K562 (cell line): ENCODE measurements around the gene ZNF554. TPM values are rescaled to one million over a fixed set of nuclear protein-coding genes. Genes with fewer than 3 reads are reported as not detected.
"Not testable (repeated sequence)": the region's sequence is repeated elsewhere in the genome, so short reads cannot be mapped to it uniquely, and the experiment has no call there.

Experiments
- ATAC-seq: fragments of 200-7000 bp; cut with Tn5 transposase; 3 replicates; pipeline ENCODE4 v1.9.1; 2020; ENCODE audit warnings: moderate library complexity
- BruUV-seq: library from RNA; stranded (reverse); fragments of 400-500 nt; replicated peaks from 2 replicates; lab custom pipeline; 2021; lab: Mats Ljungman, UMichigan
- CTCF ChIA-PET: fragments of 300-600 bp; formaldehyde crosslinking; extraction: SDS; loops from one replicate; lab custom pipeline; 2021; ENCODE audit warnings: low intra/inter-chr PET ratio; lab: Yijun Ruan, JAX
- POLR2A ChIA-PET: fragments of 300-600, 350-650 bp; sonication (Branson Sonifier 250); formaldehyde crosslinking; extraction: SDS; loops from one replicate; lab custom pipeline; 2021; ENCODE audit warnings: antibody characterized with exemption, inconsistent platforms; lab: Yijun Ruan, JAX
- DNase-seq, 4 experiments: peaks; one replicate each; pipeline versions ENCODE4 v3.0.0 to v3.0.0-alpha.2; 2011 to 2018; ENCODE audit warnings: low spot score in 3 of 4, mixed read lengths in 3 of 4; ENCODE audit errors: extremely low read depth in 1 of 4
- FAIRE-seq: peaks from 2 replicates; lab custom pipeline; 2011; peaks lifted over from hg19 to GRCh38; lab: Jason Lieb, UNC
- H2AFZ ChIP-seq: 2 replicates; pipeline ENCODE4 v1.6.0; 2011; ENCODE audit warnings: low read depth, low read length, control low read depth, inconsistent platforms
- H3K27ac ChIP-seq: fragments of 200-600 bp; 3 replicates; pipeline ENCODE4 v1.8.0; 2011; ENCODE audit warnings: low read depth, mild to moderate bottlenecking, control low read depth, inconsistent platforms, low read length, moderate library complexity, mixed read lengths; ENCODE audit errors: extremely low read depth
- H3K27me3 ChIP-seq, 2 experiments: fragments of 300-600 bp in 1 of 2; 2 replicates in 1 of 2; 3 replicates in 1 of 2; pipeline versions ENCODE4 v1.6.0 to v1.8.0; 2011; ENCODE audit warnings: inconsistent platforms in 2 of 2, low read length in 2 of 2, mild to moderate bottlenecking in 1 of 2, mixed read lengths in 1 of 2, moderate library complexity in 1 of 2; ENCODE audit not compliant: control insufficient read depth in 2 of 2, insufficient read depth in 2 of 2
- H3K36me3 ChIP-seq: fragments of 300-600 bp; 3 replicates; pipeline ENCODE4 v1.8.0; 2011; ENCODE audit warnings: mild to moderate bottlenecking, low read length, inconsistent platforms; ENCODE audit not compliant: control insufficient read depth, insufficient read depth
- H3K4me1 ChIP-seq, 2 experiments: fragments of 200-600 bp in 1 of 2; replicated peaks in 1 of 2; 2 replicates in 1 of 2; 3 replicates in 1 of 2; pipeline versions ENCODE4 v1.5.1 to v1.8.0; 2011; ENCODE audit warnings: inconsistent platforms in 2 of 2, low read length in 2 of 2, mild to moderate bottlenecking in 1 of 2, mixed read lengths in 1 of 2, moderate library complexity in 1 of 2; ENCODE audit not compliant: control insufficient read depth in 2 of 2, insufficient read depth in 2 of 2
- H3K4me2 ChIP-seq: 2 replicates; pipeline ENCODE4 v1.6.1; 2011; ENCODE audit warnings: low read length, control low read depth, inconsistent platforms, mixed read lengths; ENCODE audit not compliant: insufficient read depth
- H3K4me3 ChIP-seq: fragments of 200-600 bp; sonication (generic), shearing (Covaris generic); 2 replicates; pipeline ENCODE4 v1.5.1; 2016; ENCODE audit warnings: control low read depth, inconsistent platforms
- H3K79me2 ChIP-seq: fragments of 200-600 bp; 3 replicates; pipeline ENCODE4 v1.8.0; 2011; ENCODE audit warnings: low read length, inconsistent platforms; ENCODE audit not compliant: control insufficient read depth, insufficient read depth
- H3K9ac ChIP-seq, 2 experiments: 2 replicates each; pipeline versions ENCODE4 v1.6.0 to v1.6.1; 2011; ENCODE audit warnings: low read depth in 2 of 2, low read length in 2 of 2, control low read depth in 1 of 2, inconsistent platforms in 1 of 2, mild to moderate bottlenecking in 1 of 2, mixed read lengths in 1 of 2; ENCODE audit not compliant: insufficient read depth in 1 of 2
- H3K9me1 ChIP-seq: one replicate; pipeline ENCODE4 v1.6.0; 2011; ENCODE audit warnings: inconsistent platforms, mild to moderate bottlenecking, low read length, moderate library complexity; ENCODE audit not compliant: control insufficient read depth, insufficient read depth
- H3K9me3 ChIP-seq: replicated peaks from 2 replicates; pipeline ENCODE4 v1.5.1; 2011; ENCODE audit warnings: low read depth, low read length, inconsistent platforms; ENCODE audit not compliant: control insufficient read depth, insufficient read depth
- H4K20me1 ChIP-seq: replicated peaks from 2 replicates; pipeline ENCODE4 v1.6.1; 2011; ENCODE audit warnings: low read length, inconsistent platforms, mixed read lengths; ENCODE audit not compliant: control insufficient read depth, insufficient read depth
- CREB5 ChIP-seq: fragments of 250-450 bp; sonication (Bioruptor Pico); IDR thresholded peaks from 2 replicates; pipeline ENCODE4 v1.5.0; 2020; ENCODE audit warnings: mild to moderate bottlenecking
- EGR1 ChIP-seq: fragments of 450-650 bp; conservative IDR thresholded peaks from 2 replicates; pipeline ENCODE4 v1.6.1; 2017; ENCODE audit warnings: mild to moderate bottlenecking
- EHMT2 ChIP-seq: fragments of 450-650 bp; IDR thresholded peaks from 2 replicates; pipeline ENCODE4 v1.6.1; 2018; ENCODE audit warnings: antibody characterized with exemption
- HMBOX1 ChIP-seq: sonication (generic); IDR thresholded peaks from 2 replicates; pipeline ENCODE4 v1.6.1; 2016
- NKRF ChIP-seq: fragments of 450-650 bp; IDR thresholded peaks from 2 replicates; pipeline ENCODE4 v1.6.1; 2016; ENCODE audit warnings: borderline replicate concordance
- PTBP1 ChIP-seq: fragments of 200-400 bp; formaldehyde crosslinking; IDR thresholded peaks from 2 replicates; pipeline ENCODE4 v1.6.1; 2017; ENCODE audit warnings: low read depth, low read length
- RNF219 ChIP-seq: fragments of 250-450 bp; sonication (Bioruptor Pico); IDR thresholded peaks from 2 replicates; pipeline ENCODE4 v1.5.0; 2022; ENCODE audit warnings: mild to moderate bottlenecking
- SAFB ChIP-seq: fragments of 200-400 bp; formaldehyde crosslinking; IDR thresholded peaks from 2 replicates; pipeline ENCODE4 v1.6.1; 2017; ENCODE audit warnings: low read depth, low read length, borderline replicate concordance
- WGBS: fragments of 100-300 bp; shearing (Covaris generic); methylation state at CpG from one replicate; pipeline ENCODE4 v1.1.6; 2016; ENCODE audit warnings: low coverage, mixed read lengths; ENCODE audit not compliant: insufficient coverage; ENCODE audit errors: missing lambda C conversion rate; 5-methylcytosine and 5-hydroxymethylcytosine counted together
- in situ Hi-C: fragments of 300-500 bp; cut with MboI; formaldehyde crosslinking; loops from 4 replicates; pipeline ENCODE4 v1.15.0; 2018; ENCODE audit warnings: inconsistent platforms, mixed read lengths
- intact Hi-C: fragments of 100-400 bp; cut with micrococcal nuclease; formaldehyde crosslinking; loops from 2 replicates; pipeline ENCODE4 v1.14.2; 2022
- polyA plus RNA-seq, 8 experiments: library from polyadenylated mRNA; depleted of rRNA in 4 of 8; stranded (reverse) in 5 of 8; unstranded in 3 of 8; fragments of >200 nt; fragmentation: Nextera tagmentation in 2 of 8; fragmentation: Illumina TruSeq in 1 of 8; extraction: Ambion mirVana in 2 of 8; extraction: Trizol in 1 of 8; gene quantifications; 2 replicates each; pipeline versions ENCODE4 v1.2.1 to v1.2.3, GENCODE V29; 2011 to 2014; ENCODE audit warnings: inconsistent platforms in 1 of 8, missing spikeins in 1 of 8
- total RNA-seq, 7 experiments: library from RNA; depleted of rRNA in 6 of 7; stranded (reverse); fragments of >200 nt in 6 of 7; fragmentation: Illumina TruSeq in 2 of 7; extraction: Trizol in 2 of 7; gene quantifications; 2 replicates each; pipeline versions ENCODE4 v1.2.1 to v1.2.3, GENCODE V29; 2011 to 2021; ENCODE audit warnings: low replicate concordance in 1 of 7

The ZNF554 gene
- total and polyA plus RNA-seq, 9 of the 15 experiments (the other 6 are each of a cell fraction or from before 2014, with no cell fraction given), result 0.07 to 1.8 (median 1.1) TPM

- FAIRE-seq, H3K27ac ChIP-seq, in situ Hi-C loops, H3K9me3 ChIP-seq, H3K4me2 ChIP-seq, intact Hi-C loops, H3K27me3 ChIP-seq, H3K9me1 ChIP-seq, H3K9ac ChIP-seq, DNase-seq, H3K4me3 ChIP-seq, H2AFZ ChIP-seq, POLR2A ChIA-PET, ATAC-seq, BruUV-seq, CTCF ChIA-PET, H4K20me1 ChIP-seq: not testable (repeated sequence)
- Histone ChIP-seq H3K36me3 (peaks cover 89% of the 10 kb centered on the region; the same call in 2 of the 3 replicates), H3K79me2 (peaks cover 26% of the 10 kb centered on the region), H3K4me1 (peaks cover 0 to 29% of the 10 kb centered on the region in 2 experiments; a peak in 2 of 5 replicates)
- 95% methylated on average over 9 of the region's 10 CpGs for whole genome bisulfite sequencing
- TF ChIP-seq EGR1, result 0 out of 2 replicates have a peak, but pooled peaks have one; percentile 21
Measured at GRCh38 chr19:2792666-2793065, 27.0 kb upstream of the ZNF554 start.

GRCh38 chr19:2793126-2793525 is 26.5 kb upstream of the ZNF554 start:
- no peak for DNase-seq
- H3K36me3 ChIP-seq, result peaks cover 88% of the 10 kb centered on the region; the same call in 2 of the 3 replicates
- no peak overlapping the region for H3K9ac ChIP-seq
- no peak overlapping the region for H3K27ac ChIP-seq
- POLR2A ChIA-PET, result no interaction called here
- H3K4me2 ChIP-seq, result no peak overlapping the region
- no peak for ATAC-seq
- no TSS peak for BruUV-seq
- peaks cover 3% of the 10 kb centered on the region for H3K9me1 ChIP-seq
- no peak overlapping the region for H3K4me3 ChIP-seq
- H3K4me1 ChIP-seq, result peaks cover 0 to 28% of the 10 kb centered on the region in 2 experiments; a peak in 1 of 5 replicates
- H2AFZ ChIP-seq, result no peak overlapping the region
- peaks cover 21% of the 10 kb centered on the region for H3K79me2 ChIP-seq
- intact Hi-C loops (no loop called here), in situ Hi-C loops (no loop called here)
- H3K27me3 ChIP-seq, result no peaks in the 10 kb centered on the region
- WGBS, result 96% methylated on average over 7 of the region's 7 CpGs
- CTCF ChIA-PET, result no interaction called here
- no peak for FAIRE-seq
- H4K20me1 ChIP-seq, result 0 out of 2 replicates have a peak, but pooled peaks cover 5% of the 10 kb centered on the region
- no peaks in the 10 kb centered on the region for H3K9me3 ChIP-seq
- TF ChIP-seq RNF219 (CRISPR knock-in tag), result no peak
- TF ChIP-seq SAFB, result no peak
- no peak for TF ChIP-seq PTBP1
- TF ChIP-seq NKRF, result no peak
- TF ChIP-seq EHMT2, result no peak
- TF ChIP-seq HMBOX1, result no peak
- TF ChIP-seq CREB5, result no peak
